OCI-LY1 (cell line): Measurements from ENCODE around the gene HNRNPAB.

Source experiments
- EZH2 ChIP-seq: fragments of 200-600 bp; sonication (generic), shearing (Covaris generic); IDR thresholded peaks from 2 replicates; pipeline ENCODE4 v1.8.0; 2017; ENCODE audit warnings: borderline replicate concordance, mixed run types, mild to moderate bottlenecking, antibody characterized with exemption, low read length, moderate library complexity, mixed read lengths
- TF ChIP-seq, protein P1 (sequence below): fragments of 200-600 bp; sonication (generic), shearing (Covaris generic); IDR thresholded peaks from 2 replicates; pipeline ENCODE4 v1.5.1; 2017; ENCODE audit warnings: mild to moderate bottlenecking, antibody characterized with exemption, low read length, moderate library complexity, mixed read lengths

DNA sequence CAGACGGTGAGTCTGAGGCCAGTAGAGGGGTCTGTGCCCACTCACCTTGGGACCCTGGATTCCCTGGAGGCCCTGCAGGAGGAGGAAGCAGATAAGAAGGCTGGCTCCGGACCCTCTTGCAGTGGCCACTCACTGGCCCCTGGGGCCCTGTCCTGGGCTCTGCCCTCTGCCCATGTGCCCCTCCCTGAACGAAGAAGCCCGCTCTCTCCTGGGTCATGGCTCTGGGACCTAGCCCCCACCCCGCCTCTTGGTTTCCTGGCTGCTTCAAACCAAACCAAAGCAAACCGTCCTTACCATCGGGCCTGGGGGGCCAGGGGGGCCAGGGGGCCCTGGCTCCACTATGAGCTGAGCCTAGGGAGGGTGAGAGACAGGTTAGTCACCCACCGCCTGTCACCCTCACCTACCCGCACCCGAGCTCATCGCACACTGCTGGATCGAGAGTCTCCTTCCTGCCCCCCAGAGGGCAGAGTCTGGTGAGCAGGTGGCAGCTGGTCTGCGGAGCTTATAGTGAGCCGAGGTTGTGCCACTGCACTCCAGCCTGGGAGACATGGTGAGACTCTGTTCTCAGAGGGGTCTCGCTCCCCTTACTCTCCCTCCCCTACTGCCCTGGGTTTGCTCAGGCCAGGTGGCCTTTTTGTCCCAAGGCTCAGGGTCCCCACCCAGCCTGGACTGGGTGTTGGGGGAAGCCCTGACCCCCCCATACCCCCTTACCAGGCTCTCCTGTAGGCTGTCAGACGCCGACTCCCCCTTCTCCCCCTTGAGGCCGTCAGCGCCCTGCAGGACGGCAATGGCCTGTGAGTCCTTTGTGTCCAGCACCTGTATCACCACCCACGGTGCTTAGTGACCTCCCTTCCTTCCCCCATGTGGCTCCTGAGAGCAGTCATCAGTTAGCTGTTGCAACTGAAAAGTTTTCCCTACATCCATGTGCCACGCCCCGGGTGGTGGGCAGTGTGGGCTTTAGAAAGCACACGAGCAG lies 43.4 kb downstream of the HNRNPAB start:
- TF ChIP-seq, protein P1, sequence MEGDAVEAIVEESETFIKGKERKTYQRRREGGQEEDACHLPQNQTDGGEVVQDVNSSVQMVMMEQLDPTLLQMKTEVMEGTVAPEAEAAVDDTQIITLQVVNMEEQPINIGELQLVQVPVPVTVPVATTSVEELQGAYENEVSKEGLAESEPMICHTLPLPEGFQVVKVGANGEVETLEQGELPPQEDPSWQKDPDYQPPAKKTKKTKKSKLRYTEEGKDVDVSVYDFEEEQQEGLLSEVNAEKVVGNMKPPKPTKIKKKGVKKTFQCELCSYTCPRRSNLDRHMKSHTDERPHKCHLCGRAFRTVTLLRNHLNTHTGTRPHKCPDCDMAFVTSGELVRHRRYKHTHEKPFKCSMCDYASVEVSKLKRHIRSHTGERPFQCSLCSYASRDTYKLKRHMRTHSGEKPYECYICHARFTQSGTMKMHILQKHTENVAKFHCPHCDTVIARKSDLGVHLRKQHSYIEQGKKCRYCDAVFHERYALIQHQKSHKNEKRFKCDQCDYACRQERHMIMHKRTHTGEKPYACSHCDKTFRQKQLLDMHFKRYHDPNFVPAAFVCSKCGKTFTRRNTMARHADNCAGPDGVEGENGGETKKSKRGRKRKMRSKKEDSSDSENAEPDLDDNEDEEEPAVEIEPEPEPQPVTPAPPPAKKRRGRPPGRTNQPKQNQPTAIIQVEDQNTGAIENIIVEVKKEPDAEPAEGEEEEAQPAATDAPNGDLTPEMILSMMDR = no peak
- TF ChIP-seq EZH2 = no peak
